SK-N-SH (cell line): Measurements from ENCODE around the gene AHNAK2.

Source experiments
- EZH2phosphoT487 ChIP-seq: fragments of 200-600 bp; sonication (generic); IDR thresholded peaks from 2 replicates; pipeline ENCODE4 v1.6.1; 2017; ENCODE audit warnings: low read depth, mixed run types, mild to moderate bottlenecking, antibody characterized with exemption, moderate library complexity, borderline replicate concordance
- GABPA ChIP-seq: IDR thresholded peaks from 2 replicates; pipeline ENCODE4 v1.4.0; 2012; ENCODE audit warnings: low read depth, mild to moderate bottlenecking
- POLR2AphosphoS5 ChIP-seq: IDR thresholded peaks from 2 replicates; pipeline ENCODE4 v1.6.1; 2012; ENCODE audit warnings: low read depth, low read length
- TCF12 ChIP-seq: IDR thresholded peaks from 2 replicates; pipeline ENCODE4 v1.4.0; 2012
- YY1 ChIP-seq: IDR thresholded peaks from 2 replicates; pipeline ENCODE4 v1.4.0; 2012; ENCODE audit warnings: low read depth, mild to moderate bottlenecking
- TF ChIP-seq, protein P1 (sequence below): fragments of 200-600 bp; sonication (generic); IDR thresholded peaks from 2 replicates; pipeline ENCODE4 v1.6.1; 2017; ENCODE audit warnings: antibody characterized with exemption, mild to moderate bottlenecking, moderate library complexity
- TF ChIP-seq, protein P2 (sequence below): IDR thresholded peaks from 2 replicates; pipeline ENCODE4 v1.4.0; 2012; ENCODE audit warnings: low read depth, borderline replicate concordance
- TF ChIP-seq, protein P3 (sequence below): IDR thresholded peaks from 2 replicates; pipeline ENCODE4 v1.6.1; 2012; ENCODE audit warnings: mild to moderate bottlenecking, low read depth, low read length, moderate library complexity

DNA sequence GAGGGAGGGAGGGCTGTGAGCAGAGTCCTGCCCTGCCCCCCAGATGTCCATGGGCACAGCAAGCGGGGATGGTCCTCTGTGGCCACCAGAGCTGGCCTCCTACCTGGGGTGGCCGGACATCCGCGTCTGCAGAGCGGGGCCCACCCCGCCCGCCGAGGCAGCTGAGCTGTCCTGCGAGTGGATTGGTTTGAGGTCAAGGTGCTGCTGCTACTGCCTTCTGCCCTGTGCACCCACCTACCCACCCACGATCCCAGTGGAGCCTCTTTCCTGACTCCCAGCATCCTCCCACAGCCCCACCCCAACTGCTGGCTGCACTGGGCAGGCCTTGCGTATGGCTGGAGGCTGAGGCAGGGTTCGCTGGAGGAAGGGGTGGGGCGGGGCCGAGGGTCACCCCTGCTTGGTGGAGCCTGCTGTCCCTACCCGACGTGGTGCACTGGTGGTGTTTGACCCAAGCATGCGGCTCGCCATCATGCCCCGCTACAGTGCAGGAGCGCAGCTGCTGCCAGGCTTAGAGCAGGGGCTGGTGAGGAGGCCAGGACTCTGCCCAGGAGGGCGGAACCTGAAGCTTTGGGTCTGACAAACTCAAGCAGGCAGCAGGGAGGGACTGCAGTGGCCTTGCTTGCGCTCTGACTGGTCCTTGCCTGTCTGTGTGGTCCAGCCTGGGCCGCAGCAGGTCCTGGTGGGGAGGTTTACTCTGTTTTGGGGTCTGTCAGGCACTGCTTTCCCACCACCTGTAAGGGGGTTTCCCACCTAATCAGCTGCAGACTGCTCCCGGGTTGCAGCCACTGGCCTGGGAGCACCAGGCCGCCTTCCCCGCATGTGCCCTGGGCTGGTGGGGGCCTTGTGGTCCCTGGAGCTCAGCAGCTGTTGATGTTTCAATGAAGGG is 89.4 kb downstream of the AHNAK2 start:
- TF ChIP-seq, protein P1, sequence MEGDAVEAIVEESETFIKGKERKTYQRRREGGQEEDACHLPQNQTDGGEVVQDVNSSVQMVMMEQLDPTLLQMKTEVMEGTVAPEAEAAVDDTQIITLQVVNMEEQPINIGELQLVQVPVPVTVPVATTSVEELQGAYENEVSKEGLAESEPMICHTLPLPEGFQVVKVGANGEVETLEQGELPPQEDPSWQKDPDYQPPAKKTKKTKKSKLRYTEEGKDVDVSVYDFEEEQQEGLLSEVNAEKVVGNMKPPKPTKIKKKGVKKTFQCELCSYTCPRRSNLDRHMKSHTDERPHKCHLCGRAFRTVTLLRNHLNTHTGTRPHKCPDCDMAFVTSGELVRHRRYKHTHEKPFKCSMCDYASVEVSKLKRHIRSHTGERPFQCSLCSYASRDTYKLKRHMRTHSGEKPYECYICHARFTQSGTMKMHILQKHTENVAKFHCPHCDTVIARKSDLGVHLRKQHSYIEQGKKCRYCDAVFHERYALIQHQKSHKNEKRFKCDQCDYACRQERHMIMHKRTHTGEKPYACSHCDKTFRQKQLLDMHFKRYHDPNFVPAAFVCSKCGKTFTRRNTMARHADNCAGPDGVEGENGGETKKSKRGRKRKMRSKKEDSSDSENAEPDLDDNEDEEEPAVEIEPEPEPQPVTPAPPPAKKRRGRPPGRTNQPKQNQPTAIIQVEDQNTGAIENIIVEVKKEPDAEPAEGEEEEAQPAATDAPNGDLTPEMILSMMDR, result no peak
- TF ChIP-seq, protein P2, sequence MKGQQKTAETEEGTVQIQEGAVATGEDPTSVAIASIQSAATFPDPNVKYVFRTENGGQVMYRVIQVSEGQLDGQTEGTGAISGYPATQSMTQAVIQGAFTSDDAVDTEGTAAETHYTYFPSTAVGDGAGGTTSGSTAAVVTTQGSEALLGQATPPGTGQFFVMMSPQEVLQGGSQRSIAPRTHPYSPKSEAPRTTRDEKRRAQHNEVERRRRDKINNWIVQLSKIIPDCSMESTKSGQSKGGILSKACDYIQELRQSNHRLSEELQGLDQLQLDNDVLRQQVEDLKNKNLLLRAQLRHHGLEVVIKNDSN, result no peak
- TF ChIP-seq TCF12, result no peak
- no peak for TF ChIP-seq GABPA
- TF ChIP-seq, protein P3, sequence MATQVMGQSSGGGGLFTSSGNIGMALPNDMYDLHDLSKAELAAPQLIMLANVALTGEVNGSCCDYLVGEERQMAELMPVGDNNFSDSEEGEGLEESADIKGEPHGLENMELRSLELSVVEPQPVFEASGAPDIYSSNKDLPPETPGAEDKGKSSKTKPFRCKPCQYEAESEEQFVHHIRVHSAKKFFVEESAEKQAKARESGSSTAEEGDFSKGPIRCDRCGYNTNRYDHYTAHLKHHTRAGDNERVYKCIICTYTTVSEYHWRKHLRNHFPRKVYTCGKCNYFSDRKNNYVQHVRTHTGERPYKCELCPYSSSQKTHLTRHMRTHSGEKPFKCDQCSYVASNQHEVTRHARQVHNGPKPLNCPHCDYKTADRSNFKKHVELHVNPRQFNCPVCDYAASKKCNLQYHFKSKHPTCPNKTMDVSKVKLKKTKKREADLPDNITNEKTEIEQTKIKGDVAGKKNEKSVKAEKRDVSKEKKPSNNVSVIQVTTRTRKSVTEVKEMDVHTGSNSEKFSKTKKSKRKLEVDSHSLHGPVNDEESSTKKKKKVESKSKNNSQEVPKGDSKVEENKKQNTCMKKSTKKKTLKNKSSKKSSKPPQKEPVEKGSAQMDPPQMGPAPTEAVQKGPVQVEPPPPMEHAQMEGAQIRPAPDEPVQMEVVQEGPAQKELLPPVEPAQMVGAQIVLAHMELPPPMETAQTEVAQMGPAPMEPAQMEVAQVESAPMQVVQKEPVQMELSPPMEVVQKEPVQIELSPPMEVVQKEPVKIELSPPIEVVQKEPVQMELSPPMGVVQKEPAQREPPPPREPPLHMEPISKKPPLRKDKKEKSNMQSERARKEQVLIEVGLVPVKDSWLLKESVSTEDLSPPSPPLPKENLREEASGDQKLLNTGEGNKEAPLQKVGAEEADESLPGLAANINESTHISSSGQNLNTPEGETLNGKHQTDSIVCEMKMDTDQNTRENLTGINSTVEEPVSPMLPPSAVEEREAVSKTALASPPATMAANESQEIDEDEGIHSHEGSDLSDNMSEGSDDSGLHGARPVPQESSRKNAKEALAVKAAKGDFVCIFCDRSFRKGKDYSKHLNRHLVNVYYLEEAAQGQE, result no peak
- TF ChIP-seq POLR2AphosphoS5, result no peak
- no peak for TF ChIP-seq YY1
- no peak for TF ChIP-seq EZH2phosphoT487
